Endothelial cell of umbilical vein (primary cell): ENCODE data around the gene RAB39A.

Experiments used
- EZH2 ChIP-seq: IDR thresholded peaks from 2 replicates; pipeline ENCODE4 v1.6.1; 2012; ENCODE audit warnings: borderline replicate concordance, low read depth, mild to moderate bottlenecking, moderate library complexity, low read length, inconsistent platforms; ENCODE audit not compliant: severe bottlenecking
- FOS ChIP-seq: IDR thresholded peaks from 2 replicates; pipeline ENCODE4 v1.6.1; 2011; ENCODE audit warnings: mild to moderate bottlenecking, low read length, moderate library complexity, borderline replicate concordance; ENCODE audit not compliant: insufficient read depth
- POLR2A ChIP-seq: IDR thresholded peaks from 2 replicates; pipeline ENCODE4 v1.6.1; 2012; ENCODE audit warnings: low read depth, mild to moderate bottlenecking, control low read depth, low read length
- POLR2AphosphoS5 ChIP-seq: IDR thresholded peaks from 2 replicates; pipeline ENCODE4 v1.6.1; 2012; ENCODE audit warnings: low read depth, mild to moderate bottlenecking, control low read depth, low read length, moderate library complexity; ENCODE audit not compliant: insufficient read depth
- TF ChIP-seq, protein P1 (sequence below), 2 donors: IDR thresholded peaks; 1 replicate in 1 of 2; 2 replicates in 1 of 2; pipeline ENCODE4 v1.5.1; 2011; ENCODE audit warnings: low read length in 2 of 2, mild to moderate bottlenecking in 2 of 2, moderate library complexity in 2 of 2, control low read depth in 1 of 2, inconsistent platforms in 1 of 2, low read depth in 1 of 2; ENCODE audit not compliant: insufficient read depth in 1 of 2; ENCODE audit errors: extremely low read depth in 1 of 2

DNA sequence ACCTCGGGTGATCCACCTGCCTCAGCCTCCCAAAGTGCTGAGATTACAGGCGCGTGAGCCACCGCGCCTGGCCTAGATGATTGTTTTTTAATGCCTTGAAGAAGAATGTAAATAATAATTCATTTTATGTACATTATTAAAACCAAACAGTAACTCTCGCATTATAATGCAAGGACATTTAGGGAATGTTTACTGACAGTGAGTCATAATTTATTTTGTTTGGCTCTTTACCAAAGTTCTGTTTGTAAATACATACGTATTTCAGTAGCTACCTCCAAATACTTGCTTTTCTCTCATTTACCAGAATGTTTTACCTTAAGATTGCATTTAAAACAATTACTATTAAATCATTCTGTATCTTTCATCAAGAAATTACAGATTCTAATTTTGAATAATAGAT, 3.0 kb downstream of the RAB39A start:
- TF ChIP-seq, protein P1, sequence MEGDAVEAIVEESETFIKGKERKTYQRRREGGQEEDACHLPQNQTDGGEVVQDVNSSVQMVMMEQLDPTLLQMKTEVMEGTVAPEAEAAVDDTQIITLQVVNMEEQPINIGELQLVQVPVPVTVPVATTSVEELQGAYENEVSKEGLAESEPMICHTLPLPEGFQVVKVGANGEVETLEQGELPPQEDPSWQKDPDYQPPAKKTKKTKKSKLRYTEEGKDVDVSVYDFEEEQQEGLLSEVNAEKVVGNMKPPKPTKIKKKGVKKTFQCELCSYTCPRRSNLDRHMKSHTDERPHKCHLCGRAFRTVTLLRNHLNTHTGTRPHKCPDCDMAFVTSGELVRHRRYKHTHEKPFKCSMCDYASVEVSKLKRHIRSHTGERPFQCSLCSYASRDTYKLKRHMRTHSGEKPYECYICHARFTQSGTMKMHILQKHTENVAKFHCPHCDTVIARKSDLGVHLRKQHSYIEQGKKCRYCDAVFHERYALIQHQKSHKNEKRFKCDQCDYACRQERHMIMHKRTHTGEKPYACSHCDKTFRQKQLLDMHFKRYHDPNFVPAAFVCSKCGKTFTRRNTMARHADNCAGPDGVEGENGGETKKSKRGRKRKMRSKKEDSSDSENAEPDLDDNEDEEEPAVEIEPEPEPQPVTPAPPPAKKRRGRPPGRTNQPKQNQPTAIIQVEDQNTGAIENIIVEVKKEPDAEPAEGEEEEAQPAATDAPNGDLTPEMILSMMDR (IDR thresholded peaks at IDR 0.05; ENCODE audit: extremely low read depth in 1 of 2, insufficient read depth in 1 of 2, low read depth in 1 of 2, low read length in 2 of 2) = no peak
- TF ChIP-seq POLR2AphosphoS5 (no peak), POLR2A (no peak), FOS (no peak), EZH2 (no peak)
